Nephron progenitor cell (in vitro differentiated cells): ENCODE data around the gene GPC5.

Experiments used
- DNase-seq: peaks from one replicate; pipeline ENCODE4 v3.0.0; 2021
- H3K27ac Mint-ChIP-seq: 2 replicates; pipeline ENCODE4 v1.8.0; 2021; ENCODE audit warnings: mild to moderate bottlenecking, moderate library complexity, mixed read lengths
- H3K27me3 Mint-ChIP-seq: 2 replicates; pipeline ENCODE4 v1.8.0; 2021; ENCODE audit warnings: mild to moderate bottlenecking, low read depth, mixed read lengths; ENCODE audit not compliant: poor library complexity
- H3K36me3 Mint-ChIP-seq: 2 replicates; pipeline ENCODE4 v1.8.0; 2021; ENCODE audit warnings: low read depth, mixed read lengths
- H3K4me1 Mint-ChIP-seq: 2 replicates; pipeline ENCODE4 v1.8.0; 2021; ENCODE audit warnings: mixed read lengths
- H3K4me3 Mint-ChIP-seq: 2 replicates; pipeline ENCODE4 v1.8.0; 2021; ENCODE audit warnings: mild to moderate bottlenecking, moderate library complexity, mixed read lengths
- H3K9me3 Mint-ChIP-seq: 2 replicates; pipeline ENCODE4 v1.8.0; 2021; ENCODE audit warnings: mild to moderate bottlenecking, moderate library complexity, mixed read lengths
- CTCF ChIP-seq: fragments of 200-600 bp; sonication (generic); IDR thresholded peaks from 2 replicates; pipeline ENCODE4 v1.5.0; 2021; ENCODE audit warnings: antibody characterized with exemption

GPC5 gene

GRCh38 chr13:91907398-91907797, 509.0 kb downstream of the GPC5 start:
- H3K36me3 Mint-ChIP-seq = no peaks in the 10 kb centered on the region
- peaks cover 9% of the 10 kb centered on the region for H3K4me1 Mint-ChIP-seq
- TF ChIP-seq CTCF = no peak
- H3K27ac Mint-ChIP-seq = no peak overlapping the region
- no peak for DNase-seq
- H3K9me3 Mint-ChIP-seq = no peaks in the 10 kb centered on the region
- no peaks in the 10 kb centered on the region for H3K27me3 Mint-ChIP-seq
- no peak overlapping the region for H3K4me3 Mint-ChIP-seq

- H3K36me3 Mint-ChIP-seq = no peaks in the 10 kb centered on the region
- no peak for DNase-seq
- H3K4me1 Mint-ChIP-seq = peaks cover 3% of the 10 kb centered on the region
- no peaks in the 10 kb centered on the region for H3K9me3 Mint-ChIP-seq
- H3K27ac Mint-ChIP-seq = no peak overlapping the region
- peaks cover 2% of the 10 kb centered on the region for H3K27me3 Mint-ChIP-seq
- H3K4me3 Mint-ChIP-seq = no peak overlapping the region
- no peak for TF ChIP-seq CTCF
Measured at GRCh38 chr13:91909617-91910016, 511.2 kb downstream of the GPC5 start.

- TF ChIP-seq CTCF = peak; percentile 38
- Mint-ChIP-seq H3K4me1 (no peaks in the 10 kb centered on the region), H3K27me3 (no peaks in the 10 kb centered on the region), H3K27ac (no peak overlapping the region), H3K36me3 (no peaks in the 10 kb centered on the region), H3K9me3 (no peaks in the 10 kb centered on the region), H3K4me3 (no peak overlapping the region)
- DNase-seq = no peak
Measured at GRCh38 chr13:91922969-91923592, 524.7 kb downstream of the GPC5 start.

GRCh38 chr13:91930687-91931086, 532.3 kb downstream of the GPC5 start:
- no peaks in the 10 kb centered on the region for H3K9me3 Mint-ChIP-seq
- no peak overlapping the region for H3K4me3 Mint-ChIP-seq
- DNase-seq = no peak
- no peak overlapping the region for H3K27ac Mint-ChIP-seq
- peaks cover 3% of the 10 kb centered on the region for H3K27me3 Mint-ChIP-seq
- no peaks in the 10 kb centered on the region for H3K4me1 Mint-ChIP-seq
- no peaks in the 10 kb centered on the region for H3K36me3 Mint-ChIP-seq
- TF ChIP-seq CTCF = no peak

GRCh38 chr13:91934354-91934753, 535.9 kb downstream of the GPC5 start:
- no peak for DNase-seq
- no peaks in the 10 kb centered on the region for H3K9me3 Mint-ChIP-seq
- H3K4me3 Mint-ChIP-seq = no peak overlapping the region
- no peaks in the 10 kb centered on the region for H3K36me3 Mint-ChIP-seq
- H3K4me1 Mint-ChIP-seq = no peaks in the 10 kb centered on the region
- H3K27ac Mint-ChIP-seq = no peak overlapping the region
- no peaks in the 10 kb centered on the region for H3K27me3 Mint-ChIP-seq
- no peak for TF ChIP-seq CTCF

- Mint-ChIP-seq H3K9me3 (peaks cover under 1% of the 10 kb centered on the region), H3K4me3 (no peak overlapping the region), H3K36me3 (no peaks in the 10 kb centered on the region), H3K4me1 (no peaks in the 10 kb centered on the region), H3K27me3 (no peaks in the 10 kb centered on the region), H3K27ac (no peak overlapping the region)
- peak; percentile 70 for TF ChIP-seq CTCF
- peak; percentile 15 for DNase-seq
Measured at GRCh38 chr13:91946498-91947070, 548.2 kb downstream of the GPC5 start.
